HCT116 (cell line): ENCODE results near the gene DEF6. TPM values are rescaled to one million over a fixed set of nuclear protein-coding genes. Genes with fewer than 3 reads are reported as not detected.

Source experiments
- ATAC-seq: fragments of 200-7000 bp; cut with Tn5 transposase; 2 replicates; pipeline ENCODE4 v1.9.1; 2020; ENCODE audit warnings: mild to moderate bottlenecking, moderate library complexity
- BruUV-seq: library from RNA; stranded (reverse); fragments of 400-500 nt; replicated peaks from 2 replicates; lab custom pipeline; 2021; lab: Mats Ljungman, UMichigan
- CTCF ChIA-PET: fragments of 300-600 bp; sonication (Branson Sonifier 250); formaldehyde crosslinking; loops from one replicate; lab custom pipeline; 2021; ENCODE audit warnings: antibody characterized with exemption; lab: Charles Lee
- POLR2A ChIA-PET: fragments of 300-600, 350-600 bp; sonication (Branson Sonifier 250); formaldehyde crosslinking; loops from one replicate; lab custom pipeline; 2021; ENCODE audit warnings: antibody characterized with exemption; lab: Charles Lee
- RAD21 ChIA-PET, 2 experiments: fragments of 300-600 bp; sonication (Branson Sonifier 250); formaldehyde crosslinking; loops; one replicate each; lab custom pipeline; 2023; ENCODE audit warnings: low total read pairs in 2 of 2; ENCODE audit not compliant: uncharacterized antibody in 2 of 2, unreplicated experiment in 2 of 2, low non-redundant PET in 1 of 2; lab: Charles Lee
- DNase-seq: peaks from one replicate; pipeline ENCODE4 v3.0.0-alpha.2; 2010; ENCODE audit warnings: low read depth, low spot score
- H2AFZ ChIP-seq: fragments of 200-600 bp; shearing (Covaris generic), sonication (generic); 2 replicates; pipeline ENCODE4 v1.6.1; 2017; ENCODE audit warnings: low read depth, mixed run types, mixed read lengths, antibody characterized with exemption, low read length; ENCODE audit not compliant: poor library complexity, severe bottlenecking
- H3K27ac ChIP-seq: 2 replicates; pipeline ENCODE4 v1.5.1; 2012; ENCODE audit warnings: low read depth, low read length
- H3K27me3 ChIP-seq: fragments of 200-600 bp; sonication (generic); 2 replicates; pipeline ENCODE4 v1.6.1; 2016; ENCODE audit warnings: mixed run types, low read length, mixed read lengths; ENCODE audit not compliant: insufficient read depth
- H3K36me3 ChIP-seq, 2 experiments: fragments of 200-500 bp in 1 of 2; fragments of 200-600 bp in 1 of 2; sonication (Bioruptor generic) in 1 of 2; sonication (generic) in 1 of 2; 2 replicates each; pipeline versions ENCODE4 v1.5.1 to v1.6.1; 2014 to 2016; ENCODE audit warnings: low read length in 2 of 2, inconsistent platforms in 1 of 2, mixed read lengths in 1 of 2, mixed run types in 1 of 2; ENCODE audit not compliant: insufficient read depth in 2 of 2, control insufficient read depth in 1 of 2
- H3K4me1 ChIP-seq, 2 experiments: fragments of 200-600 bp in 1 of 2; sonication (generic) in 1 of 2; 2 replicates each; pipeline versions ENCODE4 v1.5.1 to v1.6.1; 2012 to 2017; ENCODE audit warnings: low read length in 2 of 2, inconsistent platforms in 1 of 2, mild to moderate bottlenecking in 1 of 2, mixed read lengths in 1 of 2, mixed run types in 1 of 2, moderate library complexity in 1 of 2; ENCODE audit not compliant: insufficient read depth in 2 of 2, control insufficient read depth in 1 of 2
- H3K4me2 ChIP-seq: fragments of 200-600 bp; sonication (generic); 2 replicates; pipeline ENCODE4 v1.6.1; 2017; ENCODE audit warnings: mixed run types, low read length, mixed read lengths
- H3K4me3 ChIP-seq, 2 experiments: fragments of 200-600 bp in 1 of 2; sonication (generic) in 1 of 2; replicated peaks in 1 of 2; 2 replicates each; pipeline ENCODE4 v1.5.1; 2011 to 2016; ENCODE audit warnings: low read length in 2 of 2, control low read depth in 1 of 2, low read depth in 1 of 2, mild to moderate bottlenecking in 1 of 2, mixed read lengths in 1 of 2, mixed run types in 1 of 2
- H3K79me2 ChIP-seq: fragments of 200-600 bp; sonication (generic); 2 replicates; pipeline ENCODE4 v1.6.1; 2017; ENCODE audit warnings: mild to moderate bottlenecking, mixed run types, low read length, moderate library complexity, mixed read lengths; ENCODE audit not compliant: insufficient read depth
- H3K9ac ChIP-seq: fragments of 200-600 bp; sonication (generic); 2 replicates; pipeline ENCODE4 v1.6.1; 2016; ENCODE audit warnings: low read length, mixed read lengths
- H3K9me2 ChIP-seq: fragments of 200-600 bp; sonication (generic), shearing (Covaris generic); 2 replicates; pipeline ENCODE4 v1.6.1; 2017; ENCODE audit warnings: mixed run types, mild to moderate bottlenecking, moderate library complexity; ENCODE audit not compliant: insufficient read depth
- H3K9me3 ChIP-seq, 2 experiments: fragments of 200-500 bp in 1 of 2; fragments of 200-600 bp in 1 of 2; sonication (Bioruptor generic) in 1 of 2; sonication (generic) in 1 of 2; 2 replicates each; pipeline ENCODE4 v1.6.1; 2014 to 2017; ENCODE audit warnings: low read length in 2 of 2, mixed read lengths in 2 of 2, inconsistent platforms in 1 of 2, low read depth in 1 of 2, mild to moderate bottlenecking in 1 of 2, mixed run types in 1 of 2, moderate library complexity in 1 of 2; ENCODE audit not compliant: control insufficient read depth in 1 of 2, insufficient read depth in 1 of 2
- H4K20me1 ChIP-seq: fragments of 200-600 bp; sonication (generic), shearing (Covaris generic); 2 replicates; pipeline ENCODE4 v1.6.1; 2017; ENCODE audit warnings: mixed run types, mild to moderate bottlenecking, moderate library complexity; ENCODE audit not compliant: insufficient read depth
- CEBPB ChIP-seq: IDR thresholded peaks from 2 replicates; pipeline ENCODE4 v1.6.1; 2012; ENCODE audit warnings: low read depth
- CTCF ChIP-seq, 3 experiments: fragments of 200-600 bp in 1 of 3; sonication (generic) in 1 of 3; IDR thresholded peaks in 2 of 3; conservative IDR thresholded peaks in 1 of 3; 2 replicates each; pipeline ENCODE4 v1.5.1; 2012 to 2017; ENCODE audit warnings: low read depth in 2 of 3, low read length in 2 of 3, antibody characterized with exemption in 1 of 3, borderline replicate concordance in 1 of 3, control low read depth in 1 of 3, mild to moderate bottlenecking in 1 of 3, mixed read lengths in 1 of 3, mixed run types in 1 of 3, moderate library complexity in 1 of 3; ENCODE audit not compliant: insufficient read depth in 1 of 3
- EGR1 ChIP-seq: IDR thresholded peaks from 2 replicates; pipeline ENCODE4 v1.6.1; 2012; ENCODE audit warnings: low read depth
- EZH2 ChIP-seq: fragments of 200-600 bp; sonication (generic); IDR thresholded peaks from 2 replicates; pipeline ENCODE4 v1.6.1; 2017; ENCODE audit warnings: antibody characterized with exemption, mixed run types
- FOSL1 ChIP-seq: IDR thresholded peaks from 2 replicates; pipeline ENCODE4 v1.6.1; 2012; ENCODE audit warnings: low read depth
- JUND ChIP-seq: IDR thresholded peaks from 2 replicates; pipeline ENCODE4 v1.6.1; 2012
- MAX ChIP-seq: IDR thresholded peaks from 2 replicates; pipeline ENCODE4 v1.6.1; 2012
- POLR2AphosphoS5 ChIP-seq: IDR thresholded peaks from 2 replicates; pipeline ENCODE4 v1.6.1; 2011; ENCODE audit warnings: mild to moderate bottlenecking, low read depth, low read length, moderate library complexity
- REST ChIP-seq: IDR thresholded peaks from 2 replicates; pipeline ENCODE4 v1.6.1; 2012; ENCODE audit warnings: low read depth
- SP1 ChIP-seq: IDR thresholded peaks from 2 replicates; pipeline ENCODE4 v1.6.1; 2012; ENCODE audit warnings: low read depth
- SRF ChIP-seq: IDR thresholded peaks from 2 replicates; pipeline ENCODE4 v1.6.1; 2012; ENCODE audit warnings: low read depth
- YY1 ChIP-seq: IDR thresholded peaks from 2 replicates; pipeline ENCODE4 v1.6.1; 2011; ENCODE audit warnings: low read length, low read depth, moderate library complexity, mild to moderate bottlenecking; ENCODE audit not compliant: insufficient replicate concordance; ENCODE audit errors: extremely low read depth
- ZBTB33 ChIP-seq: IDR thresholded peaks from 2 replicates; pipeline ENCODE4 v1.6.1; 2011; ENCODE audit warnings: mild to moderate bottlenecking, low read length, moderate library complexity; ENCODE audit not compliant: insufficient replicate concordance; ENCODE audit errors: extremely low read depth
- ZNF274 ChIP-seq: fragments of 200-500 bp; sonication (Bioruptor generic); IDR thresholded peaks from 2 replicates; pipeline ENCODE4 v1.6.1; 2014; ENCODE audit warnings: mild to moderate bottlenecking, low read depth, low read length, inconsistent platforms
- intact Hi-C: fragments of 100-400 bp; cut with micrococcal nuclease; formaldehyde crosslinking; loops from 2 replicates; pipeline ENCODE4 v1.10.0; 2022
- total RNA-seq: library from RNA; stranded (reverse); gene quantifications from one replicate; pipeline ENCODE4 v1.2.1, GENCODE V29; 2021; ENCODE audit not compliant: unreplicated experiment

DEF6 gene
- total RNA-seq, 1 experiment from 2014 or later, result 40.4 TPM

GRCh38 chr6:35272005-35272404 is 25.6 kb upstream of the DEF6 start:
- Histone ChIP-seq H3K4me2 (no peak overlapping the region), H3K9me2 (no peaks in the 10 kb centered on the region), H3K9ac (no peak overlapping the region), H2AFZ (no peak overlapping the region), H3K79me2 (peaks cover 9% of the 10 kb centered on the region; the same call in 1 of the 2 replicates), H4K20me1 (no peaks in the 10 kb centered on the region), H3K36me3 (no peaks in the 10 kb centered on the region), H3K4me1 (peaks cover 3 to 12% of the 10 kb centered on the region in 2 experiments; a peak in 2 of 4 replicates), H3K27ac (no peak overlapping the region), H3K9me3 (no peaks in the 10 kb centered on the region), H3K4me3 (no peak overlapping the region), H3K27me3 (no peaks in the 10 kb centered on the region)
- no TSS peak for BruUV-seq
- ChIA-PET CTCF (no interaction called here), RAD21 (no interaction called here), POLR2A (no interaction called here)
- DNase-seq (no peak), ATAC-seq (no peak)
- no peak for TF ChIP-seq EGR1
- TF ChIP-seq EZH2, result no peak
- TF ChIP-seq YY1, result no peak
- TF ChIP-seq POLR2AphosphoS5, result no peak
- TF ChIP-seq SRF, result no peak
- TF ChIP-seq ZBTB33, result no peak
- no peak for TF ChIP-seq CTCF (IDR thresholded peaks at IDR 0.05 in 2 of 3, conservative IDR thresholded peaks at IDR 0.05 in 1 of 3; ENCODE audit: borderline replicate concordance in 1 of 3, insufficient read depth in 1 of 3, low read depth in 2 of 3, low read length in 2 of 3)
- no peak for TF ChIP-seq FOSL1
- TF ChIP-seq MAX, result no peak
- TF ChIP-seq REST, result no peak
- no peak for TF ChIP-seq CEBPB
- TF ChIP-seq JUND, result no peak
- no peak for TF ChIP-seq SP1
- no peak for TF ChIP-seq ZNF274
- intact Hi-C loops, result no loop called here
